Fibroblast of villous mesenchyme (primary cell): ENCODE measurements around the gene TMEM63A. TPM values are rescaled to one million over a fixed set of nuclear protein-coding genes. Genes with fewer than 3 reads are reported as not detected.

Experiments
- DNase-seq: peaks from one replicate; pipeline ENCODE4 v3.0.0-alpha.2; 2010; ENCODE audit warnings: low read depth
- H3K4me3 ChIP-seq: 2 replicates; pipeline ENCODE4 v1.5.1; 2011; ENCODE audit warnings: low read depth, mild to moderate bottlenecking, low read length
- CTCF ChIP-seq: IDR thresholded peaks from 2 replicates; pipeline ENCODE4 v1.5.1; 2012; ENCODE audit warnings: low read depth, mild to moderate bottlenecking, low read length; ENCODE audit not compliant: insufficient read depth
- total RNA-seq: library from RNA; depleted of rRNA; stranded (reverse); fragments of >200 nt; gene quantifications from 2 replicates; pipeline ENCODE4 v1.2.3, GENCODE V29; 2012

The TMEM63A gene
- total RNA-seq, 1 donor: 26.3 TPM

- TF ChIP-seq CTCF: no peak
- no peak overlapping the region for H3K4me3 ChIP-seq
- no peak for DNase-seq
Measured at GRCh38 chr1:225908773-225909172, 26.6 kb upstream of the TMEM63A start.

- no peak overlapping the region for H3K4me3 ChIP-seq
- no peak for TF ChIP-seq CTCF
- no peak for DNase-seq
Measured at GRCh38 chr1:225908013-225908640, 25.9 kb upstream of the TMEM63A start.

GRCh38 chr1:225907341-225907740 lies 25.2 kb upstream of the TMEM63A start:
- no peak for DNase-seq
- no peak overlapping the region for H3K4me3 ChIP-seq
- no peak for TF ChIP-seq CTCF

- no peak overlapping the region for H3K4me3 ChIP-seq
- TF ChIP-seq CTCF: no peak
- DNase-seq: no peak
Measured at GRCh38 chr1:225906467-225906866, 24.3 kb upstream of the TMEM63A start.

GRCh38 chr1:225903623-225904022 lies 21.4 kb upstream of the TMEM63A start:
- TF ChIP-seq CTCF: no peak
- no peak overlapping the region for H3K4me3 ChIP-seq
- no peak for DNase-seq

DNA sequence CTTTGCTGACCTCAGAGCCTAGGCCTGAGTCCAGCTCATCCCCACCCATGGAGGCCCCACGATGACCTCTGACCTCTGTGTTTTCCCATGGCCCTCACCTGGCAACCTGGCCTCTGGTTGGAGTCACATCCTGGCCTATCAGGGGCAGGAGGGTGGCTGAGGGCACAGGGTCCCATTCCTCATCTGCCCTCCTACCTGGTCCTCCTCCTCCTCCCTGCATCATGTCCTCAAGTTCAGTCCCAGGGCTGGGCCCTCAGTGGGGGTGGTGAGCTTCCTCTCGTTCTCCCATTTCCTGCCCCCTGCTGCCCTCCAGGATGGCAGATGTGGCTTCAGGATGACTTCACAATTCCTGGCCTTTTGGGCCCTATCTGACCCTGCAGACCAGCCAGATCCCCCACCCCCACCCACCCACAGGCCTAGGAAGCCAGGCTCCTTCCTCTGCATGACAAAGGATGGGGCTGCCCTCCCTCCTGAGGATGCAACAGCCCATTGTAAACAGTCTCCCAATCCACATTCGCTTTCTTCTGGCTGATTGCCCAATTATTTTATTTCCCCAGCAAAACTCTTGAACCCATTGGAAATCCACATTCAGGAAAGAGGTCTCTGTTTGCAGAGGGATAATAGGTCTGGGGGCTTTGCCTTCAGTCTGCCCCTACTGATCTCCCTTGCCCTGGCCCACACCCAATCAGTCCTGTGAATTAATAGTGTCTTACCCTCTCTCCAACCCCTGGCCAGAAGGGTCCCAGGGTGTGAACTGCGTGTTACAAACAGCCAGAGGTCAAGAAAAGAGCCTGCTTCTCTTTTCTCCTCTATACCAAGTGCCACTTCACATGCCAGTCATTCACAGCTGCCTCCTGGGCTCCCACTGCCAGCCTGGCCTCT lies 17.1 kb upstream of the TMEM63A start:
- no peak for TF ChIP-seq CTCF
- DNase-seq: no peak
- no peak overlapping the region for H3K4me3 ChIP-seq
